Left lung (tissue), 10 donors: ENCODE data around the gene ASMTL. TPM values are rescaled to one million over a fixed set of nuclear protein-coding genes. Genes with fewer than 3 reads are reported as not detected.

ENCODE experiments used
- ATAC-seq: fragments of 200-7000 bp; cut with Tn5 transposase; one replicate; pipeline ENCODE4 v1.9.1; 2020; ENCODE audit warnings: moderate library complexity
- DNase-seq, 4 donors: peaks; one replicate each; pipeline ENCODE4 v3.0.0-alpha.2; 2013 to 2020
- H3K27ac ChIP-seq, 2 donors: fragments of 200-600 bp; sonication (generic) in 1 of 2; one replicate each; pipeline versions ENCODE4 v1.5.0 to v1.8.0; 2020 to 2021
- H3K27me3 ChIP-seq, 2 donors: fragments of 200-600 bp; sonication (generic) in 1 of 2; one replicate each; pipeline versions ENCODE4 v1.5.0 to v1.8.0; 2020 to 2021
- H3K36me3 ChIP-seq, 2 donors: fragments of 200-600 bp; sonication (generic) in 1 of 2; one replicate each; pipeline versions ENCODE4 v1.5.0 to v1.8.0; 2020 to 2021
- H3K4me1 ChIP-seq, 2 donors: fragments of 200-600 bp; one replicate each; pipeline ENCODE4 v1.8.0; 2021
- H3K4me3 ChIP-seq, 2 donors: fragments of 200-600 bp; sonication (generic) in 1 of 2; one replicate each; pipeline versions ENCODE4 v1.5.0 to v1.8.0; 2020 to 2021; ENCODE audit warnings: mild to moderate bottlenecking in 1 of 2
- H3K9me3 ChIP-seq, 2 donors: fragments of 200-600 bp; sonication (generic) in 1 of 2; one replicate each; pipeline versions ENCODE4 v1.5.0 to v1.8.0; 2020 to 2021
- CTCF ChIP-seq, 2 donors: fragments of 200-600 bp; sonication (generic) in 1 of 2; IDR thresholded peaks; one replicate each; pipeline versions ENCODE4 v1.5.0 to v1.8.0; 2021; ENCODE audit warnings: antibody characterized with exemption in 2 of 2
- intact Hi-C, 2 donors: fragments of 100-400 bp; cut with DNase I; formaldehyde crosslinking; loops; one replicate each; pipeline versions ENCODE4 v1.11.2 to v1.14.2; 2022
- polyA plus RNA-seq, 6 donors: library from polyadenylated mRNA; unstranded; fragments of 120-200 nt; gene quantifications; one replicate each; pipeline ENCODE4 v1.2.1, GENCODE V29; 2013; ENCODE audit not compliant: insufficient read length in 6 of 6
- total RNA-seq, 2 donors: library from RNA; stranded (reverse); fragmentation: NEBNext Ultra II Directional; extraction: Animal tissue kit (Norgen Biotek cat#: 25700); gene quantifications; one replicate each; pipeline ENCODE4 v1.2.1, GENCODE V29; 2021
- donor health status: DM: no; HTN: yes; CAD: no.
- donor health status: DM: no; HTN: no; CAD: no.

ASMTL gene
- total and polyA plus RNA-seq, 8 donors, result 18.6 to 32.0 (median 24.8) TPM

- H3K36me3 ChIP-seq, result peaks cover 0 to 40% of the 10 kb centered on the region in 2 donors
- peaks cover 0 to 13% of the 10 kb centered on the region in 2 donors for H3K9me3 ChIP-seq
- intact Hi-C loops, result no loop called here
- DNase-seq (no peak), ATAC-seq (no peak)
- H3K27ac ChIP-seq, result no peak overlapping the region
- no peaks in the 10 kb centered on the region for H3K4me1 ChIP-seq
- no peak overlapping the region for H3K4me3 ChIP-seq
- no peaks in the 10 kb centered on the region for H3K27me3 ChIP-seq
- TF ChIP-seq CTCF (IDR thresholded peaks at IDR 0.05), result no peak
Measured at GRCh38 chrX:1354036-1355019, 98.4 kb downstream of the ASMTL start.

Other genes with a start within 250 kb of the ASMTL start
- gene CRLF2, start 240.3 kb downstream of the ASMTL start, total RNA-seq, result under 1 TPM; 0.17 to 0.58 TPM
- under 1 TPM in 3 of 6 donors, not detected in 3; 0.08 to 0.11 (median 0.09) TPM for gene CRLF2, start 240.3 kb downstream of the ASMTL start, polyA plus RNA-seq
- 10 to 100 TPM; 13.5 to 47.6 TPM for gene CSF2RA, start 184.1 kb downstream of the ASMTL start, total RNA-seq
- 1 to 10 TPM; 2.8 to 4.7 (median 3.5) TPM for gene CSF2RA, start 184.1 kb downstream of the ASMTL start, polyA plus RNA-seq
- 10 to 100 TPM; 13.9 to 24.4 TPM for gene IL3RA, start 116.1 kb downstream of the ASMTL start, total RNA-seq
- gene IL3RA, start 116.1 kb downstream of the ASMTL start, polyA plus RNA-seq, result 10 to 100 TPM; 20.6 to 26.6 (median 25.2) TPM
- gene SLC25A6, start 60.8 kb downstream of the ASMTL start, total RNA-seq, result 100 to 1,000 TPM; 285 to 337 TPM
- 100 to 1,000 TPM; 385 to 559 (median 425) TPM for gene SLC25A6, start 60.8 kb downstream of the ASMTL start, polyA plus RNA-seq
- 1 to 10 TPM; 1.5 to 6.9 TPM for gene P2RY8, start 84.3 kb upstream of the ASMTL start, total RNA-seq
- gene P2RY8, start 84.3 kb upstream of the ASMTL start, polyA plus RNA-seq, result under 1 TPM; 0.55 to 0.85 (median 0.60) TPM
- gene AKAP17A, start 138.7 kb upstream of the ASMTL start, total RNA-seq, result 10 to 100 TPM; 31.1 to 44.7 TPM
- 10 to 100 TPM; 33.3 to 49.7 (median 41.8) TPM for gene AKAP17A, start 138.7 kb upstream of the ASMTL start, polyA plus RNA-seq
- not detected for gene ASMT, start 162.2 kb upstream of the ASMTL start, total RNA-seq
- gene ASMT, start 162.2 kb upstream of the ASMTL start, polyA plus RNA-seq, result under 1 TPM; 0.13 to 0.61 (median 0.38) TPM